MM.1S (cell line): Measurements from ENCODE around the gene SLC13A3.

Source experiments
- CTCF ChIP-seq: fragments of 300-600 bp; sonication (generic); IDR thresholded peaks from 2 replicates; pipeline ENCODE4 v1.5.1; 2016; ENCODE audit warnings: antibody characterized with exemption, low read length, mixed read lengths
- EZH2 ChIP-seq: fragments of 300-600 bp; sonication (generic); optimal IDR thresholded peaks from 2 replicates; pipeline ENCODE3; 2017; ENCODE audit warnings: low read depth, mild to moderate bottlenecking, antibody characterized with exemption, low read length, mixed read lengths

DNA sequence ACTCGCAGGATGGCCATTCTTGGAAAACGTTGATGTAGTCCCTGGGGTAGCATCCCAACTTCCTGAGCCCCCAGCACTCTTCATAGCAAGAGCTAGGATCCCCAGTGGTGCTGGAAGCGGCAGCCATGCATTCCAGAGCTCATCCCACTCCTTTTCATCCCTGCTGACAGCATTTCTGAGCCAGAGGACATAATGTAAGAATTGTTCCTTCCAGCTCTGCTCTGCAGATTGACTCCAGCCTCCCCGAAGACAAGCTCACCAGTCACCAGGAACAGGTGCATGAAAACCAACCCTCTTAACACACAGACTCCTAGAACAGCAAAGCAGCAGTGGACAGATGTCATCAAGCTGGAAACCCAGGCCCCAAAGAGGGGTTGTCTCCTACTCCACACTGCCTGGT, 3.8 kb downstream of the SLC13A3 start:
- TF ChIP-seq CTCF (no peak), EZH2 (no peak)
